ENCODE data around the gene DUOX2.
"Not testable (repeated sequence)": the region's sequence is repeated elsewhere in the genome, so short reads cannot be mapped to it uniquely, and the experiment has no call there.

The DUOX2 gene

DNA sequence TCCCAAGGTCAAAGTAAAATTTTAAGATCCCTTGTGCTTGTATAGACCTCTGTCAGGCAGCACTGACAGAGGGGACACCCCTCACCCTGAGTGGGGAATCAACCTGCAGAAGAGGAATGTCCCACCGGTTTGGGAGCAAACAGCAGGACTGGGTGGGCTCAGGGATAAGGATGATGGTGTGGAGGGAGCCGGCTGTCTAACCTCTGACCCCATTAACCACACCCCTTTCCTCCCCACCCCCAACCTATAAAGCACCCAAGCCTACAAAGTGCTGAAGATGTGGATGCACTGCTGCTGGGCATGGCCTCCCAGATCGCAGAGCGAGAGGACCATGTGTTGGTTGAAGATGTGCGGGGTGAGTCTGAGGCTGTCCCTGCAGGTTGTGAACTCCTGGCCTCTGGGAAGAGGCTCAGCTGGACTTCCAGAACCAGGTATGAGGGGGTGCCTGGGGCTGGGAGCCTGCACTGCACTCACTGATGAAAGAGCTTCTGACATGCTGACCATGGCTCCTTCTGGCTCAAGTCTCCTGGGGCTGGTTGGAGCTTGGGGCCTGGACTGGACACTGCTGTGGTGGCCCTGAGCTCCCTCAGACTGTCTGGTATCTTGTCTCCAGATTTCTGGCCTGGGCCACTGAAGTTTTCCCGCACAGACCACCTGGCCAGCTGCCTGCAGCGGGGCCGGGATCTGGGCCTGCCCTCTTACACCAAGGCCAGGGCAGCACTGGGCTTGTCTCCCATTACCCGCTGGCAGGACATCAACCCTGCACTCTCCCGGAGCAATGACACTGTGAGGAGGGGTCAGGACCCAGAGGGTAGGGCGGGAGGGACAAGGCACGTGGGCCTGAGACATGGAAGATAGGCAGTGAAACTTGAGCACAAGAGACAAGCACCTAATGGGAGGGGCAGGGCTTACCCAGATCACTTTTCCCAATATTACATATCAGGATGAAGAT is 25.1 kb upstream of the DUOX2 start:
- no peak for DNase-seq (ENCODE audit: low read depth)

DNA sequence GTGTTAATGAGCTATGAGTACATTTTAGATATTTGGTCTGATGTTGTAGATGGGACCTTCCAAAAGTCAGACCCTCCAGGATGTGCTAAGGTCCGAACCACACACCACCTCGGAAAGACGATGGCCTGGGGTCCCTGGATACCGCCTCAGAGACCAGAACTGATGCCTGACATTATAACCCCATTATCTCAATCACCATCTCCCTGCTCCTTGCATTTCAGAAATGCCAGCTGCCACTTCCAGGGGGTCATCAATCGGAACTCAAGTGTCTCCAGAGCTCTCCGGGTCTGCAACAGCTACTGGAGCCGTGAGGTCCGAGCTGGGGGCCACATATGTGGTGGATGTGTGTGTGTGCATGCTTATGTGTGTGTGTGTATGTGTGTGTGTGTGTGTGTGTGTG is 23.7 kb upstream of the DUOX2 start:
- no peak for DNase-seq (ENCODE audit: low read depth)

DNA sequence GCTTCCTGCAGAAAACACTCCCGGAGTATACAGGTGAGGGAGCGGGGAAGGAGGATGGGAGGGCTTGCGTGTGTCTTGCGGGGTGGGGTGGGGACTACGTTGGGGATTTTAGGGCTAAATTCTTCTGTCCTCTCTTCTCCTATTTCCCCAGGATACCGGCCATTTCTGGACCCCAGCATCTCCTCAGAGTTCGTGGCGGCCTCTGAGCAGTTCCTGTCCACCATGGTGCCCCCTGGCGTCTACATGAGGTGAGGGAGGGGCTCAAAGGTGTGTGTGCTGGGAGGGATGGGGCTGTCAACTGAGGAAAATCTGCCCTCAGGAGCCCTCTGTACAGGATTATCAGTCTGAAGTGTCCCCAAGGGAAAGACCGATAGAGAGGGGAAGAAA is 22.4 kb upstream of the DUOX2 start:
- DNase-seq (ENCODE audit: low read depth): no peak

DNA sequence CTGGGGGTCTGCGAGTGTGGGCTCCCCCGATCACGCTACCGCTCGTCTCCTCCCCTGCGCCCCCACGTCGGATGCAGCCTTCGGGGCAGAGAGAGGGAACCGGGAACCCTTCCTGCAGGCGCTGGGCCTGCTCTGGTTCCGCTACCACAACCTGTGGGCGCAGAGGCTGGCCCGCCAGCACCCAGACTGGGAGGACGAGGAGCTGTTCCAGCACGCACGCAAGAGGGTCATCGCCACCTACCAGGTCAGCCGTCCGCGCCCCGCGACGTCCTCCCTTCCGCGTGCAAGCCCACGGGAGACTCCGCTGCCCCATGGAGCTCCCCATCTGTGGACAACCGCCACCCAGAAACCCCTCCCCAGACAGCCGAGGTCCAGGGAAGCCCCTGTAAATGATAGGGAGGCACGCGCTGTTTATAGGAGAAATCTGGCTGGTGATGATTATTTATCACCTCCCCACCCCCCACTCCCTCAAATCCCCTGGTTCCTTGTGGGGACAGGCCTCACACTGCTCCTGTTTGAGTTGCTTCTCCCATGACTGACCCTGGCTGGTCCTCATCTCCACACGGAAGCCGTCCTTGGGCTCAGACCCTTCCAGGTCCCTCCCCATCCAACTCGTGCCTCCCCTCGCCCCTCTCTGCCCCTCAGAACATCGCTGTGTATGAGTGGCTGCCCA is 21.9 kb upstream of the DUOX2 start:
- DNase-seq (ENCODE audit: low read depth): not testable (repeated sequence)

DNA sequence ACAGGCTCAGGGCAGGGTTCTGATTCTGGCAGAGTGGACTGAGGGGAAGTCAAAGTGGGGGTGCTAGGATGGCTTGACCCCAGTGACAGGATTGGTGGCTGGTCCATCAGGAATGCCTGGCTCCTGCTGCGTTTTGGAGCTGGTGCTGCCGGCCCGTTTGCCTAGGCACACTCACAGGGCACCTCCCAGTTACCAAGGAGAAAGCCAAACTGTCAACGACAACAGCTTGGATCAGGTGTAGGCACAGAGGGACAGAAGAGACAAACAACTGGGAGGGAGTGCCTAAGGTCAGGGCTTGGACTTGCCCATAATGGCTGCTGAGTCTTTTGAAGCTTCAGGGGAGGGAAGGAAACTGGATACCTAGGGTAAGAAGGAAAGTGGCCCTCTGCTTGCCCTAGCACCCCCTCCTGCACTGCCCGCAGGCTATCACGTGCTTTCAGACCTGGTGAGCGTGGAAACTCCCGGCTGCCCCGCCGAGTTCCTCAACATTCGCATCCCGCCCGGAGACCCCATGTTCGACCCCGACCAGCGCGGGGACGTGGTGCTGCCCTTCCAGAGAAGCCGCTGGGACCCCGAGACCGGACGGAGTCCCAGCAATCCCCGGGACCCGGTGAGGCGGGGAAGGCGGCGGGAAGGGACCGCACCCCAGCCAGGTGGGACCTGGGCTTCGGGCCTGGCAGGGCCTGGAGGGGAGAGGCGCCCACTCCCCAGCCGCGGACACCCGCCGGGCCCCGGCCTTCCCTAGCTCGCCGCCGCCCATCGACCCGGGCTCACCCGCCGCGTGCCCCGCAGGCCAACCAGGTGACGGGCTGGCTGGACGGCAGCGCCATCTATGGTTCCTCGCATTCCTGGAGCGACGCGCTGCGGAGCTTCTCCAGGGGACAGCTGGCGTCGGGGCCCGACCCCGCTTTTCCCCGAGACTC is 21.0 kb upstream of the DUOX2 start:
- DNase-seq (ENCODE audit: low read depth): no peak

DNA sequence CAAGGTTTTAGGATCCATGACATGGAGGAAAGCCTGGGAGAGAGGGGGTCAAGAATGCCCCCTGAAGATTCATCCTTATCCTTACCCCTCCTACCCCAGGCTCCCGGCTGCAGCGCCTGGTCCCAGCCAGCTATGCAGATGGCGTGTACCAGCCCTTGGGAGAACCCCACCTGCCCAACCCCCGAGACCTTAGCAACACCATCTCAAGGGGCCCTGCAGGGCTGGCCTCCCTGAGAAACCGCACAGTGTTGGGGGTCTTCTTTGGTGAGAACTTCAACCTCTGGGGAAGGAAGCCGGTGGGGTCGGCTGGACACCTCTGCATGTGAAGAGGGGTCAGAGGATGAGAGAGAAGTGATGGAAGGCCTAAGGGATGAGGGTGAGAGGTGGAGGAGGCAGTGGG is 20.1 kb upstream of the DUOX2 start:
- DNase-seq (ENCODE audit: low read depth): no peak

DNA sequence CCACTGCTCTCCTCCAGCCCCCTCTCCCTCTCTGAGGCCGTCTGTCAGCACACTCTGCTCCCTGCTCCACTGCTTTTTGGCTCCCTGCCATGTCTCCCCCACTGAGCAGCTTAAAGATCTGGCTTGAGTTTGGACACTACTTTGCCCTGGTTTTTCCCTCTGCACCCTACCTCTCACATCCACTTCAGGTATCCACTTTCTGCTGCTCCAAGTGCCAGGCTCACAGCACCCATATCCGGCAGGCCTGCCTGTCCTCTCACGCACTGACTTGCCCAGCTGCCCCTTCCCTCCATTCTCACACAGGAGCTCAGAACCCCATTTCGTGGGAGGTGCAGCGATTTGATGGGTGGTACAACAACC is 19.6 kb upstream of the DUOX2 start:
- DNase-seq (ENCODE audit: low read depth): no peak

DNA sequence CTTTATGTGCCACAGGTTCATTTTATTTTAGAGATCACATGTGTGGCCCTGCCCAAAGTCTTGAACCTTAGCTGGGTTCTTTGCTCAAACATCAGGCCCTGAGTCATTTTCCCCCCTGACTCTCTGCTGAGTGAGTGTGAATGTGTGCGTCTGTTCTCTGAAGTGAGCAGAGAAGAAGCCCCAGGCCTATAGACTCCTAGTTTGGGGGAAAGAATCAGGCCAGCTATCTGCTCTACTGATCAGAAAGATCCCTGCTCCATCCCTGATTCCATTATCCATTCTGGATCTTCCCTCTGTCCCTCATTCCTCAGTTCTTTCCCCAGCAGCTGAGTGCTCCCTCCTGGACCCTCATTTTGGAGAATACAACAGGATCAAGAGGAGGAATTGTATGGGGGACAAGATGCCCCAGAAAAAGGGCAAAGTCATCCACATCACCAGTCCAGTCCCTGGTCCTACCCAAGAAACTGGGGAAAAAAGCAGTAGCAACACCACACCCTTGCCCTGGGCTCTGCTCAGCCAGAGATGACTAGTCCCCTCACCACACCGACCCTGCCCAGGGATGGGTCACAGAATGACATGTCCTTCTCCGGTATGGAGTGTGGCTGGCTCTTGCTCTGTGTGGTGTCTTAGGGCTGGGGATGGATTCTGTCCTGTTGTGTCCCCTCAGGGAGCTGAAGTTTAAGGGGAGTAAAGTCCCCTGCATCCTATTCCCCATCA is 19.0 kb upstream of the DUOX2 start:
- DNase-seq (ENCODE audit: low read depth): no peak

DNA sequence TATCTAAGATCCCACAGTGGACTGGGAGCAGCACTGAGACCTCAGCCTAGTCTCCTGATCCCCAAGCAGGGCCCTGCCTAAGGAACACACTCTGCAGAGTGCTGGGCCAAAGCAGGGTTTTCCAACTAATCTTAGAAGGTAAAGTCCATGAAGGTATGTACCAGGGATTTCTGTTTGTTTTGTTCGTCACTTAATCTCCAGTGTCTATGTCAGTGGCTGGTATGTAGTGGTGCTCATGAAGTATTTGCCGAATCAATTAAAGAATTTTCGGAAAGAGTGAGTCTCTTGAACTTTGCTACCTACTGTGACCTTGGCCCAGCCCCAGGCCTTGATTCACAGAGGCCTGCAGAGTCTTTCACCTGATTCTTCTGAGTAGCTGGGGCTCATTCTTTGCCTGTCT is 17.5 kb upstream of the DUOX2 start:
- no peak for DNase-seq (ENCODE audit: low read depth)

DNA sequence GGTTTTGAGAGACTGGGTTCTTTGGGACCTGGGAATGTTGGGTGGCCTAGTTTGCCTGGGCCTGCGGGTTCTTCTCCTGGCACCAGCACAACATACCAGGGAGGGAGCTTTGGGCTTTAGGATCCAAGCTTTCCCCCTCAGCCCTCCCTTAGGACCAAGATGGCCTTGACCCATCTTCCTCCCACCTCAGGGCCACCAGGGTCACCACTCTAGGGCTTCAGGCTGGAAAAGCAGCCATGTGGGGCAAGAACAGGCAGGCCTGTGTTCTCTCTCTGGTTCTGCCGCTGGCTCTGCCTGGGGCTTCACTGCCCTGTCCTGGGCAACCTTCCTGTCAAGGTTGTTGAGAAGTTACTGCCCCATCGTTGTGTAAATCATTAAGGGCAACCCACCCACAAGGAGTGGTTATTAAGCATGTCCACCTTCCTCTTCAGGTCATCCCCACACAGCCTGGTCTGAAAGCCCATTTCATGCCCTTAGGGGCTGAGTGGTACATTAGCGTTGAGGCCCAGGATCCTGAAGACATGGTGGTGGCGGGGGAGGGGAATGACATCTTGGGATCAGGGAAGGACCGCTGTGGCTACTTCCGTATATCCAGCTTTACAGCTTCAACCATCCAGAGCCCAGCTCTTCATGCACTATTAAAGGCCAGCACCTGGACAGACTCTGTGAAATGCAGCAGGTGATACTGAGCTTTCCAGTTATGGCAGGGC is 16.5 kb upstream of the DUOX2 start:
- DNase-seq (ENCODE audit: low read depth): no peak

DNA sequence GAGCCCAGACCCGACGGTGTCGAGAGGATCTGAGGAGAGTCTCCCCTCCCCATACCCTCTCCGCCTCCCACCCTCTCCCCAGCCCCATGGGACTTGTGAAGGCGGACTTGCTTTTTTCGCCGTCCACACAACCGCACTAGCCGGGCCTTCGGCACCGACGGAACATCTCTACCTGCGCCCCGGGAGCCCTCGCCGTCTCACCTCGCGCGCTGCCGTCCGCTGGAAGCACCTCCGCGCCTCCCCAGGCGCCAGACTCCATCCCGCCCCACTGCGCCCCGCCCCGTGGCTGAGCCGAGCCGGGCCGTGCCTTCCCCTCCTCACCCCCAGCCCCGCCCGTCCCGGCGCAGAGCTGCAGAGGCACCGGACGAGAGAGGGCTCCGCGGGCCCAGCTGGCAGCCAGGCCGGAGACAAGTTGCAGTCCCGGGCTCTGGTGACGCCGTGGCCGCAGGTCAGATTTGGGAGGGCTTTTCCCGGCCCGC is 15.7 kb upstream of the DUOX2 start, which contains the start of the genes DUOX1 and DUOXA1:
TSS of gene DUOX1 (plus strand) at position 344 of the 479 bp plus-strand sequence. CDS start 1,973 bp downstream, outside the sequence.
TSS of gene DUOXA1 (minus strand) at position 229 of the 479 bp plus-strand sequence. CDS start 6,865 bp downstream, outside the sequence.
- DNase-seq (ENCODE audit: low read depth): no peak

DNA sequence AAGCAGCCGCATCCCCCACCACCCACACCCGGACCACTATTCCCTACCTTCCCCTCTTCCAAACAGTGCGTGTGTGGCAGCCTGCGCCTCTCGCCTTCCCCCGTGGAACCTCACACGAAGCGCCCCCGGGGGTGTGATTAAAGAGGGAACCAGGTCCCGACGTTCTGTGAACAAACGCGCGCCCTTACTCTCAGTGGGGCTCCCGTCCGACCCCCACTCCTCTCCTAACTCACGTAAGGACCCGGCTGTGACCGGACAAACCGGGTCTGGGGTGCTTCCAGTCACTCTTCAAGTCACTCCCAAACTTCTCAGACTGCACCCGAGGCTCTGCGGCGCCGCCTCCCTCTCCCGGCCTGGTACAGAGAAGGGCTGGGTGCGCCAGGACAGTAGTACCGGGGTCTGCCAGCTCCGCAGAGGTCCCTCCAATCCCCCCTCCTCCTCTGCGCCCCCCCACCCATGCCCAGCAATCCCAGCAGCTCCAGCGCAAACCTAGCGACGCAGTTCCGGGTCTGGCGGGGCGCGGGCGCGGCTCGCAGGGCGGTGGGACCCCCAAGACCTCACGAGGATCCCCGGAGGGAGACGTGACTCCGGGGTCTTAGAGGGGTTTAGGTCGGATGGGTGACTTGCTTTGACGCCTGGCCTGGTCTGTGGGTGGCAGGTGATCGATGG is 15.1 kb upstream of the DUOX2 start:
- DNase-seq (ENCODE audit: low read depth): no peak

DNA sequence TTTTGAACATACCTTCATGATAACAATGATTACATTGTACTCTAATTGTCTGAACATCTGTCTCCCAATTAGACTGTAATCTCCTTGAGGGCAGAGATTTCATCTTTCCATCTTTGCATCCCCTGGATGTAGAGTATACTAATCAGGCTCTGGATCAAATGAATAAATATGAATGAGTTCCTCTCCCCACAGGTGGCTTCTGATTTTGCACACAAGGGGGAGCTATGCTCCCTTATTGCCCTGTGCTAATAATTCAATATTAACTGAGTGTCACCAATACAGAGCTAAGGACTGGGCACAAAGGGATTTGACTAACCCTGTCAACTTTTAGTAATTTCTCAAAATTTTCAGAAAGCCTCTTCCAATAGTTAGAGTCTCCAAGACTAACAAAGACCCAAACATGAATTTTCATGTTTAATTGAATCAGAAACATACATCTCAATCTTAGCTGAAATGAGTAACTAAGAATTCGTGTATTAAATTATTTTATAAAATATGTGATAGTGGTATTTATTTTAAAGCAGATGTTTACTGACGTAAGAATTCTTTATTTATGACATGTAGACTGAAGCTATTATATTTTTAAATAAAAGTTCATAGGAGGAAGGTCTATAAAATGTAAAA is 12.7 kb upstream of the DUOX2 start:
- no peak for DNase-seq (ENCODE audit: low read depth)

DNA sequence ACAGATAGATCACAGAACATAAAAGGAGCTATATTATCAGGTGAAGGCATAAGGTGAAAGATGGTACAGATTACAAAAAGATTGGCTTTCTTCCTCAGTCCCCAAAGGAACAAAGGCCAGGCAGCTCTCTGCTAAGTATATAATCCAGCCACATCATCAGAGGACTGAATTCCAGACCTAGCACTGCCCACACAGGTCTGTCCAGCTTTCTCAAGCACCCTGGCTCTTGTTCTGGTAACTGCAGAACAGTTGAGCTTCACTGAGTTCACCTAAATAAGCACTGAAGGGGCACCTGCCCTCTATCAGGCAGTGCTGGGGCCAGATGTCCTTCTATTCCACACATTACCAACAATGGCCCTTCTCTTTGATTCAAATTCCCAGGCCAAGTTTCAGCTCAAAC is 9.4 kb upstream of the DUOX2 start:
- no peak for DNase-seq (ENCODE audit: low read depth)

DNA sequence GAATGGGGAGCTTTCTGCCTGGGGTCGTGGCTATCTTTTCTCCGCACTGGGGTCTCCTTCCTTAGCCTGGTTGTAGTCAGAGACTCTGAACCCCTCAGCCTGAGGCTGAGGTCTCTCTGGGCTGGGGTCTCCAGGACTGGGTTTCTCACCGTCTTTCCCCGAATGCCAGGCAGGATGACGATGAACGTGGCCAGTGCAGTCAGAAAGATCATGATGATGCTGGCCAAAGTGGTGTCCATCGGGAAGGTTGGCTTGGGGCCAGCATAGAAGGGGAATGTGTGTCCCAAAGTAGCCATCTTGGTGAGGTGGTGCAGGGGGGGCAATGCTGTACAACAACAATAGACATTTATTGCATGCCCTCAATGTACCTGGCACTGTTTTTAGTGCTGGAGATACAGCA is 8.7 kb upstream of the DUOX2 start:
- DNase-seq (ENCODE audit: low read depth): no peak

DNA sequence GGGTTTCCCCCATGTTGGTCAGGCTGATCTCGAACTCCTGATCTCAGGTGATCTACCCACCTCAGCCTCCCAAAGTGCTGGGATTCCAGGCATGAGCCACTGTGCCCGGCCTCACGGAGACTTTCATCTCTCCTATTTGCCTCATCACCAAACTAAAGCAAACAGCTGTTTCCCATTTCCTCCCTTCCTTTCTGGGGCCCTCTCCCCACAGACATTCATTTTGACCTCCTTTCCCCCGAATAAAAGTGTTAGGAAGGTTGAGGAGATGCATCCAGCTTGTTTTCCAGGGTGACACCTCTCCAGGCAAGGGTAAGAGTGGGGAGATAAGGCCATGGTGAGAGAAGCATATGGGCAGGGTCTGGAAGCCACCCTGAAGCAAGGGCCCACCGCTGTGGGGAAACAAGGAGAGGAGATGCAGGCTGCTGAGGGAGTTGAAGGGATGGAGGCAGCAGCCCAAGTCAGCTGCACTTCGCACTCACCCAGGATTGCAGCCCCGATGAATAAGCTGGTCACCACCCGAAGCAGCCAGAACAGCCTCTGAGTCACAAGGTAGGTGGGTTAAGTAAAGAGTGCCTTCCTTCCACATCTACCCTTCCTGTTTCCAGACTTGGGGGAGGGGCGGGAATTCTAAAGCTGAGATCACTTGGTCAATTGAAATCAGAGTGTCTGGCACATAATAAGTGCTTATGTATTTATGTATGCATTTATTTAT is 7.9 kb upstream of the DUOX2 start:
- DNase-seq (ENCODE audit: low read depth): no peak

DNA sequence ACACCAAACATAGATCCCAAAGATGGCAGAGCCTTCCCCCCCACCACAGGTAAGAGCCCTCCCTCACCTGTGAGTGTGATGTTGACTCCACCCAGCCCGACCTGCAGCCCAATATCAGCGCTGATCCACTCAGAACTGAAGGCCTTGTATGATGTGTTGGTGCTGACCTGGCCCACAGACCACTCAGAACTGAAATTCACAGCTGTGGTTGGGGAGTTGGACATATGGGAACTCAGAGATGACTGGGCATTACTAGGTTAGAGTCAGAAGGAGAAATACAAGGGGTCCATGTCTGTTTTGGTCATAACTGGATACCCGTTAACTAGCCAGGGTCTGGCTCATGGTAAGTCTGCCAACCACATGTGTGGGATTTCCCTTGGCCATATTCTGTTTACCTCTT is 7.0 kb upstream of the DUOX2 start:
- no peak for DNase-seq (ENCODE audit: low read depth)

DNA sequence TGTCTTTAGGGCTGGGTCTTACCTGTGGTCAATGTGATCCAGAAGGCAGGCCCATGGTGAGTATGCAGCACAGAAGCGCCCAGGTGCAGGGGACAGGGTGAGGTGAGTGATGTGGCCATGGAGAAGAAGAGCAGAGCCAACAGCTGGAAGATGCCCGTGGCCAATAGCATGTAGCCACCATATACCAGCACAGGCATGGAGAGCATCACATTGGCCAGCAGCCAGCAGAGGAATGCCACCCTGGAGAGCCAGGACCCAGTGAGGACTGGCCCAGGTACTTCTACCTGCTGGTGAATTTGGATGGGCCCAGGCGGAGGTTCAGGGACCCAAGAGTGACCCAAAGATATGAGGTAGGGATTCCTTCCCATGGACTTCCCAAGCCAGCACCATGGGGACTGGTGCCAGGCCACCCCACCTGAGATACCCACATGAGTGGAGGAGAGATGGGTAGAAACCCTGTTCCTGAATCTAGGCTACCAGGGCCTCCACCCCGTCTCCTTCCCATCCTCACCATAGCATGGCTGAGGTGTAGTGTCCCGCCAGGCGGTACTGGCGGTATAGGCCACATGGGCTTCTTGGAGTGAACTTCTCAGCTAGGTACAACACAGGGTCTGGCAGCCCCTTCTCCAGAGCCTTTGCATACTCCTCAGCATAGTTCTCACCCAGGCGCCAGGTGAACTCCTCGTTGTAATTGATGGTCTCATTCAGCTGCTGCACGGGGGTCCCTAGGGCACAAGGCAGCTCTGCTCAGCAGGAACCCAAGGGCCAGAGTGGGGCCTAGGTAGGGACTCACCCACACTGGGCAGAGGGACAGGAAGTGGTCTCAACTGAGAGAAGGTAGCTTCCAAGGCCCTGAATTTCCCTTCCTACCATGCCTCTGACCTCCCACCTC is 6.4 kb upstream of the DUOX2 start:
- no peak for DNase-seq (ENCODE audit: low read depth)

All from stimulated activated CD8-positive, alpha-beta memory T cell treated with anti-CD3 and anti-CD28 coated beads, Interleukin-15, amount 100 ng/mL, for 1 hour (primary cell).